ENCODE results near the gene CLDN5. TPM values are rescaled to one million over a fixed set of nuclear protein-coding genes. Genes with fewer than 3 reads are reported as not detected.

The CLDN5 gene
- total RNA-seq, 8 experiments from 2014 or later, result 0.11 to 3.4 (median 0.31) TPM; not detected in 1

GRCh38 chr22:19517171-19517500, 7.1 kb downstream of the CLDN5 start:
- Histone ChIP-seq H3K27ac (no peak overlapping the region), H3K4me3 (no peak overlapping the region), H3K4me1 (replicated peaks in 1 of 2) (peaks cover 10 to 11% of the 10 kb centered on the region in 2 donors)
- in situ Hi-C loops (cut with MboI; ENCODE audit: low pct_unique_long_range_greater_than_20kb in 2 of 9, low sequenced_read_pairs in 9 of 9, unreplicated experiment in 9 of 9), result loop anchor here in 1 of 9 experiments (25.0 kb wide), 1 partner anchor 120 kb away; no protein-coding TSS in a partner anchor
- no peak for ATAC-seq (replicated peaks in 6 of 8)
- 92 to 100% methylated on average over 1 to 2 of the region's 10 CpGs; no CpG with 5 or more reads in 8 of the 10 experiments for WGBS, 10 experiments

- 80 to 100% (median 83%) methylated on average over 1 of the region's 19 CpGs; no CpG with 5 or more reads in 7 of the 10 experiments for WGBS, 10 experiments
- Histone ChIP-seq H3K4me3 (no peak overlapping the region), H3K4me1 (replicated peaks in 1 of 2) (peaks cover 10 to 11% of the 10 kb centered on the region in 2 donors), H3K27ac (no peak overlapping the region)
- in situ Hi-C loops (cut with MboI; ENCODE audit: low pct_unique_long_range_greater_than_20kb in 2 of 9, low sequenced_read_pairs in 9 of 9, unreplicated experiment in 9 of 9), result loop anchor here in 1 of 9 experiments (25.0 kb wide), 1 partner anchor 121 kb away; no protein-coding TSS in a partner anchor
- ATAC-seq (replicated peaks in 6 of 8), result no peak
These were observed 7.6 kb downstream of the CLDN5 start for GRCh38 chr22:19516378-19517170.

- Histone ChIP-seq H3K27ac (peak overlapping the region in 1 of 2 donors; percentile 25), H3K4me1 (replicated peaks in 1 of 2) (peaks cover 10 to 11% of the 10 kb centered on the region in 2 donors), H3K4me3 (no peak overlapping the region)
- no peak for ATAC-seq (replicated peaks in 6 of 8)
- in situ Hi-C loops (cut with MboI; ENCODE audit: low pct_unique_long_range_greater_than_20kb in 2 of 9, low sequenced_read_pairs in 9 of 9, unreplicated experiment in 9 of 9), result loop anchor here in 1 of 9 experiments (25.0 kb wide), 1 partner anchor 121 kb away; no protein-coding TSS in a partner anchor
- 78 to 100% (median 95%) methylated on average over 1 to 6 of the region's 12 CpGs; no CpG with 5 or more reads in 3 of the 10 experiments for WGBS, 10 experiments
These were observed 8.4 kb downstream of the CLDN5 start for GRCh38 chr22:19515654-19516377.

- whole genome bisulfite sequencing, 10 experiments, result 44 to 100% (median 83%) methylated on average over 1 to 7 of the region's 14 CpGs; no CpG with 5 or more reads in 3 of the 10 experiments
- ATAC-seq (replicated peaks in 6 of 8), result peak in 7 of 8 experiments; percentile 76 to 95 (median 90)
- Histone ChIP-seq H3K27ac (peak overlapping the region; percentile 12 to 28), H3K4me1 (replicated peaks in 1 of 2) (peaks cover 10 to 11% of the 10 kb centered on the region in 2 donors), H3K4me3 (no peak overlapping the region)
- in situ Hi-C loops (cut with MboI; ENCODE audit: low pct_unique_long_range_greater_than_20kb in 2 of 9, low sequenced_read_pairs in 9 of 9, unreplicated experiment in 9 of 9), result loop anchor here in 1 of 9 experiments (25.0 kb wide), 1 partner anchor 122 kb away; no protein-coding TSS in a partner anchor
These were observed 9.2 kb downstream of the CLDN5 start for GRCh38 chr22:19514831-19515565.

GRCh38 chr22:19513823-19514222, 10.4 kb downstream of the CLDN5 start:
- whole genome bisulfite sequencing, 10 experiments, result 0 to 68% (median 50%) methylated on average over 1 to 2 of the region's 2 CpGs
- in situ Hi-C loops (cut with MboI; ENCODE audit: low pct_unique_long_range_greater_than_20kb in 2 of 9, low sequenced_read_pairs in 9 of 9, unreplicated experiment in 9 of 9), result loop anchor here in 1 of 9 experiments (25.0 kb wide), 1 partner anchor 123 kb away; no protein-coding TSS in a partner anchor
- H3K4me1 ChIP-seq (replicated peaks in 1 of 2), result peaks cover 10 to 11% of the 10 kb centered on the region in 2 donors
- H3K27ac ChIP-seq, result no peak overlapping the region
- H3K4me3 ChIP-seq, result no peak overlapping the region
- ATAC-seq (replicated peaks in 6 of 8), result no peak

- in situ Hi-C loops (cut with MboI; ENCODE audit: low pct_unique_long_range_greater_than_20kb in 2 of 9, low sequenced_read_pairs in 9 of 9, unreplicated experiment in 9 of 9), result loop anchor here in 1 of 9 experiments (25.0 kb wide), 1 partner anchor 126 kb away; no protein-coding TSS in a partner anchor
- Histone ChIP-seq H3K4me1 (replicated peaks in 1 of 2) (peaks cover 10 to 11% of the 10 kb centered on the region in 2 donors), H3K27ac (no peak overlapping the region), H3K4me3 (no peak overlapping the region)
- ATAC-seq (replicated peaks in 6 of 8), result no peak
- 60 to 100% (median 100%) methylated on average over 1 to 2 of the region's 2 CpGs; no CpG with 5 or more reads in 2 of the 10 experiments for WGBS, 10 experiments
These were observed 13.3 kb downstream of the CLDN5 start for GRCh38 chr22:19510919-19511341.

GRCh38 chr22:19509923-19510322, 14.3 kb downstream of the CLDN5 start:
- no peak overlapping the region for H3K4me3 ChIP-seq
- in situ Hi-C loops (cut with MboI; ENCODE audit: low pct_unique_long_range_greater_than_20kb in 2 of 9, low sequenced_read_pairs in 9 of 9, unreplicated experiment in 9 of 9), result loop anchor here in 1 of 9 experiments (25.0 kb wide), 1 partner anchor 127 kb away; no protein-coding TSS in a partner anchor
- WGBS, 10 experiments, result 67 to 100% (median 97%) methylated on average over 1 to 2 of the region's 2 CpGs; no CpG with 5 or more reads in 4 of the 10 experiments
- no peak for ATAC-seq (replicated peaks in 6 of 8)
- no peak overlapping the region for H3K27ac ChIP-seq
- H3K4me1 ChIP-seq (replicated peaks in 1 of 2), result peaks cover 5% of the 10 kb centered on the region in 2 donors

GRCh38 chr22:19509191-19509590, 15.0 kb downstream of the CLDN5 start:
- Histone ChIP-seq H3K4me3 (no peak overlapping the region), H3K4me1 (replicated peaks in 1 of 2) (no peaks in the 10 kb centered on the region), H3K27ac (no peak overlapping the region)
- no peak for ATAC-seq (replicated peaks in 6 of 8)
- WGBS, 10 experiments, result 70 to 100% (median 93%) methylated on average over 2 to 3 of the region's 3 CpGs
- in situ Hi-C loops (cut with MboI; ENCODE audit: low pct_unique_long_range_greater_than_20kb in 2 of 9, low sequenced_read_pairs in 9 of 9, unreplicated experiment in 9 of 9), result loop anchor here in 1 of 9 experiments (25.0 kb wide), 1 partner anchor 128 kb away; no protein-coding TSS in a partner anchor

- H3K27ac ChIP-seq, result no peak overlapping the region
- 88 to 100% (median 97%) methylated on average over 1 to 6 of the region's 10 CpGs; no CpG with 5 or more reads in 2 of the 10 experiments for WGBS, 10 experiments
- H3K4me1 ChIP-seq (replicated peaks in 1 of 2), result no peaks in the 10 kb centered on the region
- H3K4me3 ChIP-seq, result no peak overlapping the region
- in situ Hi-C loops (cut with MboI; ENCODE audit: low pct_unique_long_range_greater_than_20kb in 2 of 9, low sequenced_read_pairs in 9 of 9, unreplicated experiment in 9 of 9), result loop anchor here in 1 of 9 experiments (25.0 kb wide), 1 partner anchor 129 kb away; no protein-coding TSS in a partner anchor
- ATAC-seq (replicated peaks in 6 of 8), result no peak
These were observed 16.0 kb downstream of the CLDN5 start for GRCh38 chr22:19508024-19508776.

GRCh38 chr22:19507534-19507861, 16.7 kb downstream of the CLDN5 start:
- no peaks in the 10 kb centered on the region for H3K4me1 ChIP-seq (replicated peaks in 1 of 2)
- 84 to 100% (median 97%) methylated on average over 1 to 4 of the region's 4 CpGs; no CpG with 5 or more reads in 3 of the 10 experiments for WGBS, 10 experiments
- no peak for ATAC-seq (replicated peaks in 6 of 8)
- in situ Hi-C loops (cut with MboI; ENCODE audit: low pct_unique_long_range_greater_than_20kb in 2 of 9, low sequenced_read_pairs in 9 of 9, unreplicated experiment in 9 of 9), result loop anchor here in 1 of 9 experiments (25.0 kb wide), 1 partner anchor 130 kb away; no protein-coding TSS in a partner anchor
- H3K4me3 ChIP-seq, result no peak overlapping the region
- no peak overlapping the region for H3K27ac ChIP-seq

- in situ Hi-C loops (cut with MboI; ENCODE audit: low pct_unique_long_range_greater_than_20kb in 2 of 9, low sequenced_read_pairs in 9 of 9, unreplicated experiment in 9 of 9), result loop anchor here in 1 of 9 experiments (25.0 kb wide), 1 partner anchor 131 kb away; no protein-coding TSS in a partner anchor
- Histone ChIP-seq H3K27ac (no peak overlapping the region), H3K4me1 (replicated peaks in 1 of 2) (no peaks in the 10 kb centered on the region), H3K4me3 (no peak overlapping the region)
- WGBS, 10 experiments, result 87 to 95% (median 93%) methylated on average over 3 to 4 of the region's 10 CpGs; no CpG with 5 or more reads in 7 of the 10 experiments
- ATAC-seq (replicated peaks in 6 of 8), result peak in 2 of 8 experiments; percentile 50 to 53
These were observed 18.0 kb downstream of the CLDN5 start for GRCh38 chr22:19506212-19506611.
